Panc1 (cell line): Measurements from ENCODE around the gene PLCB4.

ENCODE experiments used
- CTCF ChIP-seq: fragments of 450-650 bp; IDR thresholded peaks from 2 replicates; pipeline ENCODE4 v1.5.1; 2017; ENCODE audit warnings: mild to moderate bottlenecking
- POLR2AphosphoS5 ChIP-seq: IDR thresholded peaks from 2 replicates; pipeline ENCODE4 v1.6.1; 2012; ENCODE audit warnings: mild to moderate bottlenecking, low read depth, low read length, moderate library complexity

DNA sequence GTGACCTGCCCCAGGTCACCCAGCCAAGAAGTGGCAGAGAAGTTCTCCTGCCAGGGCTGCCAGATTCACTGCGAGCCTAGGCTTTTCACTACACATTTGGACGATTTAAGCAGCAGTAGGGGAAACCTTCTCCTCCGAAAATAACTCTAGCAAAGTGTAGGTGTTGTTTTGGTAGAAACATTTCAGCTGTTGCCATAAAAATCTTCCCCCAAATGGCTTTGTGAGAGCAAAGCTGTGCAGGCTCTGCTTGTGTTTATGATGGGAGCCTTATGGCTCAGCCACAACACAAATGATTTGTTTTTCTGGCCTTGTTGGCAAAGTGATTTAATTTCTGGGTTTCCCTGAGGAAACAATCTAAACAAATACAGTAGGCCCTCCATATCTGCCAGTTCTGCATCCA lies 81.8 kb downstream of the PLCB4 start:
- TF ChIP-seq POLR2AphosphoS5 (no peak), CTCF (no peak)
